Glomerular endothelial cell (primary cell): Measurements from ENCODE around the gene SYS1. TPM values are rescaled to one million over a fixed set of nuclear protein-coding genes. Genes with fewer than 3 reads are reported as not detected.

Source experiments
- DNase-seq: peaks from one replicate; pipeline ENCODE4 v3.0.0-alpha.2; 2011; ENCODE audit warnings: low read depth, low spot score; ENCODE audit errors: extremely low read depth
- total RNA-seq: library from RNA; depleted of rRNA; stranded (reverse); fragments of >200 nt; gene quantifications from 2 replicates; pipeline ENCODE4 v1.2.3, GENCODE V29; 2015

Gene SYS1
- total RNA-seq, 1 donor from 2014 or later = 31.1 TPM

GRCh38 chr20:45409521-45410272 lies 46.7 kb downstream of the SYS1 start:
- no peak for DNase-seq

GRCh38 chr20:45410887-45411286 lies 47.9 kb downstream of the SYS1 start:
- DNase-seq = no peak

GRCh38 chr20:45412653-45413052 lies 49.7 kb downstream of the SYS1 start:
- no peak for DNase-seq

DNA sequence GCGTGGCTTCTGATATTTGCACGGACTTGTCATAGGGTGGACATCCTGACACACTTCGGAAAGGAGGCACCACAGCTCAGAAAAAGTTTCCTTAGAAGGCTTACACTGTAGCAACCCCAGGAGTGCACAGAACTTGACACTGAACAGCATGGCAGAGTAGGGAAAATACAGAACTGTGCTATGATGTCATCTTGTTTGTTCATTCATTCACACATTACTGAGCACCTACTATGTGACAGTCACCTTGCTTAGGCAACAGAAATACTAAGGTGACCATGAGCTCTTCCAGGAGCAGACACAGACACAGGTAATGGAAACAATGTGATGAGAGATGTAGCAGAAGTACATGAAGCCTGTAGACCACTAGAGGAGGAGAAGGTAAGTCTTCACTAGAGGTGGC lies 50.5 kb downstream of the SYS1 start:
- DNase-seq = no peak

DNA sequence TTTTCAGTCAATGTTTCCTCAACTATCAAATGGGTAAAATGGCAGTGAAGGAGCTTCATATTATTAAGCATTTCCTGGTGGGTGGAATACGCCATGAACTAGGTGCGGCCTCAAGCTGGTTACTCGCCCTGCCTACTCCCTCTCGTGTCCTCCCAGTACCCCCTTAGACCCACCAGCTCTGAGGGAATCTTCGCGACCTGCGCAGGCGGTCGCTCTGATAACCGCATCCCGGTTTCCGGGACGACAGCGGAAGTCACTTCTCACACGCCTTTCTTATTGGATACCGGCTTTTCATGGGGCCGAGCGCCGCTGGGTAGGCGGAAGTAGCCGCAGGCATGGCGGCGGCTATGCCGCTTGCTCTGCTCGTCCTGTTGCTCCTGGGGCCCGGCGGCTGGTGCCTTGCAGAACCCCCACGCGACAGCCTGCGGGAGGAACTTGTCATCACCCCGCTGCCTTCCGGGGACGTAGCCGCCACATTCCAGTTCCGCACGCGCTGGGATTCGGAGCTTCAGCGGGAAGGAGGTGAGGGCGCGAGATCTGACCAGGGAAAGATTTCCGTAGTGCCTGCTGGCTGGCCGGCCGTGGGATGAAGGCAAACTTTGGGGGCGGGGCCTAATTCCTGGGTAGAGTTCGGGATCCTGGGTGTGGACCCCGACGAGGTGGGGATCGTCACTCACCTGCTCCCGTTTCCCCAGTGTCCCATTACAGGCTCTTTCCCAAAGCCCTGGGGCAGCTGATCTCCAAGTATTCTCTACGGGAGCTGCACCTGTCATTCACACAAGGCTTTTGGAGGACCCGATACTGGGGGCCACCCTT lies 53.1 kb downstream of the SYS1 start, which contains the start of gene PIGT:
Gene PIGT (plus strand): TSS at position 320 of the 816 bp plus-strand sequence. CDS start 16 bp downstream, at position 336.
- no peak for DNase-seq

GRCh38 chr20:45416917-45417316 lies 54.0 kb downstream of the SYS1 start:
- DNase-seq = no peak

Other genes with a start within 250 kb of the SYS1 start
- not detected in 2 replicates for gene WFDC5, start 248.0 kb upstream of the SYS1 start, total RNA-seq
- not detected in 2 replicates for gene WFDC12, start 238.7 kb upstream of the SYS1 start, total RNA-seq
- not detected in 2 replicates for gene PI3, start 188.3 kb upstream of the SYS1 start, total RNA-seq
- not detected in 2 replicates for gene SEMG1, start 156.1 kb upstream of the SYS1 start, total RNA-seq
- not detected in 2 replicates for gene SEMG2, start 141.8 kb upstream of the SYS1 start, total RNA-seq
- gene SLPI, start 108.6 kb upstream of the SYS1 start, total RNA-seq = not detected in 2 replicates
- gene RBPJL, start 56.3 kb upstream of the SYS1 start, total RNA-seq = not detected in 2 replicates
- gene MATN4, start 54.9 kb upstream of the SYS1 start, total RNA-seq = not detected in 2 replicates
- 59.4 and 64.3 TPM in 2 replicates for gene SDC4, start 14.7 kb upstream of the SYS1 start, total RNA-seq
- not detected in 2 replicates for gene TP53TG5, start 15.2 kb downstream of the SYS1 start, total RNA-seq
- gene DBNDD2, start 45.1 kb downstream of the SYS1 start, total RNA-seq = 21.7 and 25.0 TPM in 2 replicates
- 91.1 and 130 TPM in 2 replicates for gene PIGT, start 53.0 kb downstream of the SYS1 start, total RNA-seq
- gene WFDC2, start 106.6 kb downstream of the SYS1 start, total RNA-seq = 0.44 TPM in 1 of 2 replicates, not detected in the other
- not detected in 2 replicates for gene SPINT3, start 152.5 kb downstream of the SYS1 start, total RNA-seq
- not detected in 2 replicates for gene WFDC6, start 176.3 kb downstream of the SYS1 start, total RNA-seq
- not detected in 2 replicates for gene EPPIN, start 184.2 kb downstream of the SYS1 start, total RNA-seq
- gene WFDC8, start 216.1 kb downstream of the SYS1 start, total RNA-seq = not detected in 2 replicates